T-helper 2 cell treated with Interferon-gamma antibody and Interleukin-4, amounts not matched to agents 5 μg/mL and 100 μg/mL, for 36 hours (primary cell): Measurements from ENCODE around the gene FOXI1.

Experiments
- DNase-seq: peaks from one replicate; pipeline ENCODE4 v3.0.0; 2021; ENCODE audit warnings: low spot score
- H3K27ac Mint-ChIP-seq: one replicate; pipeline ENCODE4 v1.8.0; 2021; ENCODE audit warnings: mild to moderate bottlenecking, mixed read lengths
- H3K27me3 Mint-ChIP-seq: one replicate; pipeline ENCODE4 v1.8.0; 2021; ENCODE audit warnings: low read depth, mixed read lengths
- H3K36me3 Mint-ChIP-seq: one replicate; pipeline ENCODE4 v1.8.0; 2021; ENCODE audit warnings: low read depth, mixed read lengths
- H3K4me1 Mint-ChIP-seq: one replicate; pipeline ENCODE4 v1.8.0; 2021; ENCODE audit warnings: low read depth, mixed read lengths
- H3K4me3 Mint-ChIP-seq: one replicate; pipeline ENCODE4 v1.8.0; 2022; ENCODE audit warnings: mild to moderate bottlenecking, moderate library complexity, mixed read lengths
- H3K9me3 Mint-ChIP-seq: one replicate; pipeline ENCODE4 v1.8.0; 2021; ENCODE audit warnings: mixed read lengths

Gene FOXI1

DNA sequence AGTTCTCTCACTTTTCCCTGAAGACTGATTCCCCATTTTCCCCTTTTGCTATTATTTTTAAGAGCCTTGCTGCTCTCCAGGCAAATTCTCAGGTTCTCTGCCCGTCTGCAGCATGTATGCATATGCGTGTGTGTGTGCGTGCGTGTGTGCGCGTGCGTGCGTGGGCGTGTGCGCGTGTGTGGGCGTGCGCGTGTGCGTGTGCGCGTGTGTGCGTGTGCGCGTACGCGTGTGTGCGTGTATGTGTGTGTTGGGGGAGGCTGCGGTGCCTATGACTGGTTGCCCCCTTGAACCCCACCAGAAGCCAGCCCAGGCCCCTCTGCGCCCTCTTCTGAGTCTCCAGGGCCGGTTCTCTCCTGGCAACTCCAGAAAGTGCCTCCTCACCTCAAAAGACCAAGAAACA lies 987 bp upstream of the FOXI1 start:
- no peaks in the 10 kb centered on the region for H3K9me3 Mint-ChIP-seq

DNA sequence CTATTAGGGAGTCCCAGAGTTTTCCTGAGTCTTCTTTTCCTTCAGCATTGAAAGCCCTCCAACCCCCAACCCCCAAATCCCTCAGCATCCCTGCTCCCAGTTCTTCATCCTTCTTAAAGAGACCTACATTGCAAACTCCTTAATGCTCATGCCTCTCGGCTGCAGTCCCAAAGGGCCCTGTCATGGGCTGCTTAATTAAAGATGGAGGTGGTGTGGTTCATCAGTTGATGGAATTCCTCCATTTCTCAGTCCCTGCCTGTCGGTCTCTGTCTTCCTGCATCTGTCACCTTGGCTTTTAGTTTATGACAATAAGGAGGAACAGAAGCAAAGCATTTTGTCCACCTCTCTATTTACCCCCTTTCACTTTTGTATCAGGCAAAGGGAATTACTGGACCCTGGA lies 2.0 kb downstream of the FOXI1 start:
- Mint-ChIP-seq H3K27ac (no peak overlapping the region), H3K27me3 (peaks cover 10% of the 10 kb centered on the region), H3K9me3 (no peaks in the 10 kb centered on the region), H3K4me1 (no peaks in the 10 kb centered on the region), H3K4me3 (no peak overlapping the region), H3K36me3 (no peaks in the 10 kb centered on the region)
- no peak for DNase-seq

More for the DNA sequence above, 987 bp upstream of the FOXI1 start:
- Mint-ChIP-seq H3K4me3 (no peak overlapping the region), H3K4me1 (no peaks in the 10 kb centered on the region), H3K27me3 (peaks cover 17% of the 10 kb centered on the region), H3K27ac (no peak overlapping the region), H3K36me3 (no peaks in the 10 kb centered on the region)
- DNase-seq: no peak

DNA sequence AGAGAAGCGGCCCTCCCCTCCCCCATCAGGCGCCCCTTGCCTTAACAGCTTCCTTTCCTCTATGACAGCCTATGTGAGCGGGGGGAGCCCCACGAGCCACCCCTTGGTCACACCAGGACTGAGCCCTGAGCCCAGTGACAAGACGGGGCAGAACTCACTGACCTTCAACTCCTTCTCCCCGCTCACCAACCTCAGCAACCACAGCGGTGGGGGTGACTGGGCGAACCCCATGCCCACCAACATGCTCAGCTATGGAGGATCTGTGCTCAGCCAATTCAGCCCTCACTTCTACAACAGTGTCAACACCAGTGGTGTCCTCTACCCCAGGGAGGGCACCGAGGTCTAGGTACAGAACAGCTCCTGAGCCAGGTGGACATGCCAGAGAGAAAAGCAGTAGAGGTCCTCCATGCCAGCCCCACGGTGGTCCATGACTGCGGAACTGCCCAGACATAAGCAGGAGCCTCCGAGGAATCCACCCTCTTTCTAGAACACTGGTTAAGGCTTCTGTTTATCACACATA lies 2.6 kb downstream of the FOXI1 start:
- Mint-ChIP-seq H3K4me3 (no peak overlapping the region), H3K27ac (no peak overlapping the region), H3K36me3 (no peaks in the 10 kb centered on the region), H3K4me1 (no peaks in the 10 kb centered on the region), H3K27me3 (peaks cover 10% of the 10 kb centered on the region), H3K9me3 (no peaks in the 10 kb centered on the region)
- DNase-seq: no peak

DNA sequence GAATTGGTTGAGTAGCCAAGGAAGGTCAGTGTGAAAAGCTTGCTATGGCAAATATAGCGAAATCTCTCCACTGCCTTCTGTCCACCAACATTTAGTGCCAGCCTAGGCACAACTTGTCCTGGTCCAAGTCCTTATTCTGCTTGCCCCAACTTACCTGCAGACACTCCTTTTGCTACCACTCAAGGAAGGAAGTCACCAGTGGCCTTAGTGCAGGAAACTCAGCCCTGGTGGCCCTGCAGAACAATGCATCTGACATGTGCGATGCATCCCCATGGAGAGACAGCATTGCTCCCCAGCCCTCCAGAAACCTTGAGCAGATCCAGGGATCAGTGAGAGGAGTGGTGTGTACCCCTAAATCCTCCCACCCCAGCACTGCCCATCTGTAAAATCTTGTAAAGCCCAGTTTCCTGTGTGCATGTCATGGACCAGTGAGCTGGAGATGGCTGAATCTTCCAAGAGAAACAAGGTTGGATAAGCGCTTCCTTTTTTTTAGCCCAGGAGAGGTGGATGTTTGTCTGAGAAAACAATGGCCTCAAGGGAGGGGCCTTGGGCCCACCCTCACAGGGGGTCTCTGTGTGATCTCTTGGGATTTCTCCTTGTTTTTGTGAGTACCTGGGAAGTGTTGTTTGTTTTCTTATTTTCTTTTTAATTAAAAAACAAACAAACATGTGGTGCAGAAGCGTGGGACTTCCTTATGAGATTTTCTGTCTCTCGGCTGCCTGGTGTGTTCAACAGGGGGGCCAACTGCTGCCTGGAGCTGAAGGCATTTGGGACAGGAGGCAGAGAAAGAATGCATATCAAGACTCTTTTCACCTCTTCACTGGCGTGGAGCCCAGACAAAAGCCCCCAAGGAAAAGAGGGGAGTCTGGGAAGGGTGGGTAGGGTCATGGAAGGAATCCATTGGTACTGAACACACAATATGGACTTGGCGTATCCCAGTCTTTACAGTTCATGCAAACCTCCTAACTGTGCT lies 3.6 kb downstream of the FOXI1 start:
- H3K36me3 Mint-ChIP-seq: no peaks in the 10 kb centered on the region
- H3K27ac Mint-ChIP-seq: no peak overlapping the region
- no peak for DNase-seq
- peaks cover 8% of the 10 kb centered on the region for H3K27me3 Mint-ChIP-seq
- H3K9me3 Mint-ChIP-seq: no peaks in the 10 kb centered on the region
- H3K4me1 Mint-ChIP-seq: no peaks in the 10 kb centered on the region
- no peak overlapping the region for H3K4me3 Mint-ChIP-seq

DNA sequence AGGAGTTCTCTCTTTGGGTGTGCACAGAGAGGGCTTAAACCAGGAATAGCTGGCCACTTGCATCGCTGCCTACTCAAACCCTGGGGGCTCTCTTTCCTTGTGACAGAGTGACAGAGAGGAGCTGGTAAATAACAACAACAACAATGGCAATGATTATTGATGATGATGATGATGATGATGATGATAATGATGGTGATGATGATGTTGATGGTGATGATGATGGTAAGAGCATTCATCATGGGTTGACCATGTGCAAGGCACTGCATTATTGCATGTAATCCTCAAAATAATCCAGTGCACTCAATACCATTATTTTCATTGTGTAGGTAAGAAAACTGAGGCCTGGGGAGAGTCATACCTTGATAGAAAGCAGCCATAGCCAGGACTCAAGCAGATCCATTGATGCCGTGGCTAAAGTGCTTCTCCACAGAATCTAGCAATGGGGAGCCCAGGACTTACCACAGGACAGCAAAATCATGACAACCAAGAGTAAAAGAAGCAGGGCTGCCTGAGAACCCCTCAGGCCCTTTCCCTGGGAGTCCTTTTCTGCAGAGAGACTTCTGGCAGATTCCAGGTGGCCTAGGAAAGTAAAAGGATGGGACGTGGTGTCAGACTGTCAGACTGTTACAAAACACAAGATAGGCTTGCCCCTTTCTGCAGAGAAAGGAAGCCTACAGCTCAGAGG lies 4.8 kb downstream of the FOXI1 start:
- Mint-ChIP-seq H3K27me3 (peaks cover 4% of the 10 kb centered on the region), H3K9me3 (no peaks in the 10 kb centered on the region), H3K4me1 (no peaks in the 10 kb centered on the region), H3K27ac (no peak overlapping the region), H3K36me3 (no peaks in the 10 kb centered on the region), H3K4me3 (no peak overlapping the region)
- no peak for DNase-seq

DNA sequence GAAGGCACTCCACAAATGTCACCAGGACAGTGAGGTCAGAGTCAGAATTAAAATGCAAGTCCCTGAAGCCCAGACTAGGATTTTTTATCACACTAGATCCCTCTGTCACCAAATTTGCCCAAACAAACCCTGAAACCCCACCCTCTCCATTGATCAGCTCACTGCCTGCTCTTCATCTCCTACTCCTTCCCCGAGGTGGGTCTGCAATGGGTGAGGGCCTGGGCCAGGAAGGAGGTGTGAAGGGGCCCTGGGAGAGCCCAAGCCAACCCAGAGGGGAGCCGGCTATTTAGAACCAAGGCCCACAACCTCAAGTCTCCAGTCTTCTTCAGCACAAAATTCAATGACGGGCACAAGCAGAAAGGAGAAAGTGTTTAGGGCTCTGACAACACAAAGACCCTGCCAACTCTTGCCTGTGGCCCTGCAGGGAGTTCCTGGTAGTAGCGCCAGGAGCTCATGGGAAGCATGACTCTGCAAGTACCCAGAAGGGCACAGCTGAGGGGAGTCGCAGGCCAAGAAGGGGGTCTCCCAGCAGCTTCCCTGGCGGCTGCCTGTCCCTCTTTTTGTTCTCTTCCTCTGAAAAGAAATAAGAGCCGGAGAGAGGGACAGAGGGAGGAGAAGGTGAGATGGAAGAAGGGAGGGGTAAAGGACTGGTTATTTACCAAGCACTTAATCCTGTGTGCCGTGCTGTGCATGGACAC lies 5.5 kb downstream of the FOXI1 start:
- DNase-seq: no peak

DNA sequence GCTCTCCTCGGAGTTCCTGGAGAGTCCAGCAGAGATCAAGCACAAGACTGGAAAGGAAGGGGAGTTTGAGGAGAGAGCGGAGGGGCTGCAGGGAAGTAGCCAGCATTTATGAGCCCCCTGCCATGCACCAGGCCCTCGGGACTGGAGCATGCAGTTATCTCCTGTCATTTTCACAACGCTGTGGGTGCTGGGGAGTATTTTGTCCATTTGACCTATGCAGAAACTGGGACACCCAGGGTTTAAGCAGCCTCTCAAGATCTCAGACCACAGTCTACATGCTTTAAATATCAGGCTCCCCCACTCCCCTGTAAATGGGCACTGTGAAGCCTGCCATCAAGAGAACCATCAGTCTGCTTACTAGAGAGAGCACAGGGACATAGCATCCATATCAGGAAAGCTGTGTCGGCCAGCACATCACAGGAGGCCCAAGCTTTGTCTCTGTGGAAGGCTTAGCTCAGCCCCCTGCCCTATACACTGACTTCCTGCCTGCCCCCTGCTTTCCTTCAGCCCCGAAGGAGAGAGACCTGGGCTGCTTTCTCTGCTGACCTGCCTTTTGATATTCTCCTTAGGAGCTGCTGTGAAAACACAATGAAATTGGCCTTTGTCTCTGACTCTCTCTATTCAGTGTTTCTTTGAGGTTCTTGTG lies 7.3 kb downstream of the FOXI1 start:
- DNase-seq: no peak
- Mint-ChIP-seq H3K27me3 (peaks cover 3% of the 10 kb centered on the region), H3K27ac (no peak overlapping the region), H3K4me1 (no peaks in the 10 kb centered on the region), H3K36me3 (no peaks in the 10 kb centered on the region), H3K4me3 (no peak overlapping the region), H3K9me3 (no peaks in the 10 kb centered on the region)

More for the DNA sequence above, 5.5 kb downstream of the FOXI1 start:
- no peaks in the 10 kb centered on the region for H3K9me3 Mint-ChIP-seq
- H3K4me1 Mint-ChIP-seq: no peaks in the 10 kb centered on the region
- no peak overlapping the region for H3K4me3 Mint-ChIP-seq
- peaks cover 7% of the 10 kb centered on the region for H3K27me3 Mint-ChIP-seq
- no peak overlapping the region for H3K27ac Mint-ChIP-seq
- H3K36me3 Mint-ChIP-seq: no peaks in the 10 kb centered on the region

DNA sequence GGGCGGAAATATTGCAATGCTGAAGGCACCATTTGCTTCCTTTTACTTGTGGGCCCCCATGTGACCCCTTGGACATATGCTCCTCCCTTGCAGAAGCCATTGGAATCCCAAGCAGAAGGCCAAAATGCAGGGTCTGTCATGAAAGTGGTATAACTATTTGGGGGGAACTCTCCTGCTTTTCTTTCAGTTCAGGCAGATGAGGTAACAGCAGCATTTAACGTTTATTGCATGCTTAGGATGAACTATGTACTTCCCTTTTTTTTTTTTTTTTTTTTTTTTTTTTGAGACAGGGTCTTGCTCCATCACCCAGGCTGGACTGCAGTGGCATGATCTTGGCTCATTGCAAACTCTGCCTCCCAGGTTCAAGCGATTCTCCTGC lies 7.8 kb downstream of the FOXI1 start:
- Mint-ChIP-seq H3K9me3 (no peaks in the 10 kb centered on the region), H3K27me3 (peaks cover 4% of the 10 kb centered on the region), H3K27ac (no peak overlapping the region), H3K4me1 (no peaks in the 10 kb centered on the region), H3K36me3 (no peaks in the 10 kb centered on the region), H3K4me3 (no peak overlapping the region)
- DNase-seq: no peak

DNA sequence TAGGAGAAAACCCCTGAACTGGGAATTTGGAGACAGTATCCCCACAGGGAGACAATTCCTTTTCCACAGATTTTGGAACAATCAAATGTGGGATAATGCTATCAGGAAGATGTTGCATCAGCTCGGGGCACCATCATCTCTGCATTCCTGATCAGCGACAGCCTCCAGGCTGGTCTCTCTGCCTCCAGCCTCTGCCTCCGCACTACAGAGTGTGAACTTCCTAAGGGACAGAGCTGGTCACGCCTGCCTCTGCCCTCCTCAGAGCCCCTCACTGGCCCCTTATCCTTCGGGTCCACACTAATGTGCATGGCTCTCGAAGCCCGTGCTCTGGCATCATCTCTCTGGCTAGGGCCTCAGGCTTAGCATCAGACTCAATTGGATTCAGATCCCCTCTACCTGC lies 8.6 kb downstream of the FOXI1 start:
- Mint-ChIP-seq H3K27ac (no peak overlapping the region), H3K4me1 (no peaks in the 10 kb centered on the region), H3K36me3 (no peaks in the 10 kb centered on the region), H3K27me3 (peaks cover 10% of the 10 kb centered on the region), H3K4me3 (no peak overlapping the region), H3K9me3 (no peaks in the 10 kb centered on the region)
- DNase-seq: no peak

DNA sequence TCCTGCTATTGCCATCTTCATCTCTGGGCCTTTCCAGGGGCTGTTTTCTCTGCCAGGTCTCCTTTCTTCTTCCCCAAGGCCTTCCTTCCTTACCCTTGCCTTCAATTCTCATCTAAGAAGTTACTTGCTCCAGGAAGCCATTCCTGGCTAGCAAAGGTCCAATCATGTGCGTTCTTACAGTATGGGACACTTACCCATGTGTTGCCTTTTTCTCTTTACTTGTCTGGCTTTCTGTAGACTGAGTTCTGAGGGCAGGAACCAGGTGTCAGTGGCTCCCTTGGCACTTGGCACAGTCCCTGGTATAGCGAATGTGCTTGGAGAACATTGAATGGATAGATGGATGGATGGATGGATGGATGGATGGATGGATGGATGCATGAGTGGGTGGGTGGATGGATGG lies 10.2 kb downstream of the FOXI1 start:
- peaks cover 16% of the 10 kb centered on the region for H3K27me3 Mint-ChIP-seq
- H3K4me1 Mint-ChIP-seq: no peaks in the 10 kb centered on the region
- no peak overlapping the region for H3K27ac Mint-ChIP-seq

DNA sequence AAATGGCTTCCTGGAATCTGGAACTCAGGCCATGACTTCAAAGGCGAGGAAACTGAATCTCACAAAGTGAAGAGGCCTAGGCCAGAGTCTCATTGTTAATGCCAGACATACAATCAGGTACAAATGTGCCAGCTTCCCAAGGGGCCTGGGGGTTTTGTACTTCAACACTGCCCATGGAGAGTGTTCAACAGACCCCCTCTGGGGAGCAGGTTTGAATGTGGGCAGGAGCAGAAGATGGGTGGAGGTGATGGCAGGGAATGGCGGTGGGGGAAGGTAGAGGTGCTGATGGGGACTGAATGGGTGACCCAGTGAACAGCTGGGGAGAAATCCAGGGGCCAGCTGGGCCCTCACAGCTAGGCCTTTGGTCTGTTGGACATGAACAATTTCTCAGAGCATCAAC lies 12.0 kb downstream of the FOXI1 start:
- Mint-ChIP-seq H3K9me3 (no peaks in the 10 kb centered on the region), H3K27ac (no peak overlapping the region), H3K4me3 (no peak overlapping the region), H3K36me3 (no peaks in the 10 kb centered on the region), H3K27me3 (peaks cover 23% of the 10 kb centered on the region), H3K4me1 (no peaks in the 10 kb centered on the region)
- DNase-seq: no peak

More for the DNA sequence above, 10.2 kb downstream of the FOXI1 start:
- DNase-seq: no peak
- Mint-ChIP-seq H3K36me3 (no peaks in the 10 kb centered on the region), H3K4me3 (no peak overlapping the region), H3K9me3 (no peaks in the 10 kb centered on the region)

DNA sequence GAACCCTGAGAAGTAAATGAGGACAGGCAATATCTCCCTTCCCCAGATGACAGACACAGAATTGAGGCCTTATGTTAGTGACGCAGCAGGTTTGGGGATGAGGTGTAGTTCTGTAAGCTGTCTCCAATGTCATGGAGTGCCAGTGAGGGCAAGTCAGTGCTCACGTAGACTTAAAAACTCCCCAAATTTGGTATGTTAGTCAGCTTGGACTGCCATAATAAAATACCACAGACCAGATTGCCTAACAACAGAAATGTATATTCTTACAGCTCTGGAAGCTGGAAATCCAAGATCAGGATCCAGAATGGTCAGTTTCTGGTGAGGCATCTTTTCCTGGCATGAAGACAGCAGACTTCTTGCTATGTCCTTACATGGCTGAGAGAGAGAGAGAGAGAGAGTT lies 14.9 kb downstream of the FOXI1 start:
- Mint-ChIP-seq H3K9me3 (no peaks in the 10 kb centered on the region), H3K4me1 (no peaks in the 10 kb centered on the region), H3K4me3 (no peak overlapping the region), H3K27me3 (peaks cover 28% of the 10 kb centered on the region), H3K27ac (no peak overlapping the region), H3K36me3 (no peaks in the 10 kb centered on the region)
- DNase-seq: no peak

DNA sequence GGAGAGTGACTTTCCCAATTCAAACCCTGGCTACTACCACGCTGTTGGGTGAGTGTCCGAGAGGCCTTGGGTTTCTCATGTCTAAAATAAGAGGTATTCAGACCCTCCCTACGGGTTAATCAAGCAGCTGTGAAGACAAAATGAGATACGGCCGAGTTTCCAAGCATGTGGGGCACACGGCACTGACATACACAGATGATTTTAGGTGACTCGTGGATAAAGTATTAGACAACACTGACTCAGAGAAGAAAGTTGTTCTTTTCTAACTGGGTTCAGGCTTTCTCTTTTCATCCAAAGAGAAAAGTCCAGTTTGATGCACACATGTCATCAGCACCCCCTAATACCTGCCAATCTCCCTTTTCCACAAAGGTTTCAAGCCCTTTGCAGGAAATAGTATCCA lies 15.6 kb downstream of the FOXI1 start:
- H3K9me3 Mint-ChIP-seq: peaks cover 7% of the 10 kb centered on the region
- no peak overlapping the region for H3K4me3 Mint-ChIP-seq
- H3K36me3 Mint-ChIP-seq: no peaks in the 10 kb centered on the region
- DNase-seq: no peak
- H3K4me1 Mint-ChIP-seq: no peaks in the 10 kb centered on the region
- H3K27me3 Mint-ChIP-seq: peaks cover 29% of the 10 kb centered on the region
- no peak overlapping the region for H3K27ac Mint-ChIP-seq
